HepG2 (cell line): Measurements from ENCODE around the gene HSF4. TPM values are rescaled to one million over a fixed set of nuclear protein-coding genes. Genes with fewer than 3 reads are reported as not detected.

Experiments used
- DNMT1 ChIP-seq: sonication (generic); formaldehyde crosslinking; IDR thresholded peaks from 2 replicates; pipeline ENCODE4 v1.5.1; 2020; ENCODE audit warnings: mild to moderate bottlenecking, missing genetic modification reagents
- GATAD1 ChIP-seq: IDR thresholded peaks from 2 replicates; pipeline ENCODE4 v1.6.1; 2016; ENCODE audit warnings: missing genetic modification reagents, missing compliant biosample characterization
- HNRNPH1 ChIP-seq: fragments of 200-400 bp; formaldehyde crosslinking; optimal IDR thresholded peaks from 2 replicates; pipeline ENCODE3; 2017; ENCODE audit warnings: mild to moderate bottlenecking, low read depth, low read length
- HOXA3 ChIP-seq: sonication (generic); formaldehyde crosslinking; IDR thresholded peaks from 2 replicates; pipeline ENCODE4 v1.5.0; 2020; ENCODE audit warnings: missing genetic modification reagents
- KMT2B ChIP-seq: IDR thresholded peaks from 2 replicates; pipeline ENCODE4 v1.6.1; 2016; ENCODE audit warnings: missing genetic modification reagents, missing compliant biosample characterization
- MAZ ChIP-seq, 2 experiments: sonication (generic) in 1 of 2; formaldehyde crosslinking in 1 of 2; IDR thresholded peaks; 2 replicates each; pipeline versions ENCODE4 v1.5.0 to v1.6.1; 2012 to 2020; ENCODE audit warnings: low read depth in 2 of 2, mild to moderate bottlenecking in 2 of 2, borderline replicate concordance in 1 of 2, improper control_type of control experiment in 1 of 2, low read length in 1 of 2, missing genetic modification reagents in 1 of 2, moderate library complexity in 1 of 2
- MLX ChIP-seq: IDR thresholded peaks from 2 replicates; pipeline ENCODE4 v1.6.1; 2016
- NCOA1 ChIP-seq: sonication (generic); formaldehyde crosslinking; IDR thresholded peaks from 2 replicates; pipeline ENCODE4 v1.9.0; 2021; ENCODE audit warnings: missing genetic modification reagents
- NFE2L1 ChIP-seq: sonication (generic); formaldehyde crosslinking; IDR thresholded peaks from 2 replicates; pipeline ENCODE4 v1.4.0; 2020; ENCODE audit warnings: missing genetic modification reagents, mild to moderate bottlenecking, borderline replicate concordance
- NFIB ChIP-seq: sonication (generic); formaldehyde crosslinking; IDR thresholded peaks from 2 replicates; pipeline ENCODE4 v1.9.0; 2021; ENCODE audit warnings: missing genetic modification reagents, mild to moderate bottlenecking, borderline replicate concordance
- RXRB ChIP-seq: IDR thresholded peaks from 2 replicates; pipeline ENCODE4 v1.6.1; 2016; ENCODE audit warnings: borderline replicate concordance, missing genetic modification reagents, missing compliant biosample characterization
- SOX13 ChIP-seq, 3 experiments: fragments of 450-650 bp in 1 of 3; sonication (generic) in 1 of 3; formaldehyde crosslinking in 1 of 3; IDR thresholded peaks in 2 of 3; conservative IDR thresholded peaks in 1 of 3; 2 replicates each; pipeline versions ENCODE4 v1.5.0 to v1.6.1; 2016 to 2020; ENCODE audit warnings: antibody characterized with exemption in 1 of 3, mild to moderate bottlenecking in 1 of 3, missing compliant biosample characterization in 1 of 3, missing genetic modification reagents in 1 of 3, moderate library complexity in 1 of 3
- TGIF2 ChIP-seq: IDR thresholded peaks from 2 replicates; pipeline ENCODE4 v1.6.1; 2016; ENCODE audit warnings: control low read depth, missing compliant biosample characterization
- ZBTB7A ChIP-seq: sonication (generic); formaldehyde crosslinking; IDR thresholded peaks from 2 replicates; pipeline ENCODE4 v1.8.0; 2022; ENCODE audit warnings: mild to moderate bottlenecking, missing genetic modification reagents
- ZFP90 ChIP-seq: sonication (generic); formaldehyde crosslinking; IDR thresholded peaks from 2 replicates; pipeline ENCODE4 v1.8.0; 2022; ENCODE audit warnings: missing genetic modification reagents, mild to moderate bottlenecking, inconsistent platforms, borderline replicate concordance
- ZMYM2 ChIP-seq: sonication (generic); formaldehyde crosslinking; IDR thresholded peaks from 2 replicates; pipeline ENCODE4 v1.8.0; 2022; ENCODE audit warnings: mild to moderate bottlenecking, missing genetic modification reagents
- ZNF280D ChIP-seq: sonication (generic); formaldehyde crosslinking; IDR thresholded peaks from 2 replicates; pipeline ENCODE4 v1.5.1; 2020; ENCODE audit warnings: mild to moderate bottlenecking, missing genetic modification reagents
- ZNF672 ChIP-seq: sonication (generic); formaldehyde crosslinking; IDR thresholded peaks from 2 replicates; pipeline ENCODE4 v1.8.1; 2022; ENCODE audit warnings: missing genetic modification reagents
- ZNF691 ChIP-seq: sonication (generic); formaldehyde crosslinking; IDR thresholded peaks from 2 replicates; pipeline ENCODE4 v1.4.0; 2020; ENCODE audit warnings: missing genetic modification reagents, low read depth, mild to moderate bottlenecking, borderline replicate concordance
- polyA plus RNA-seq, 8 experiments: library from polyadenylated mRNA; depleted of rRNA in 3 of 8; stranded (reverse) in 7 of 8; unstranded in 1 of 8; fragments of >200 nt; fragmentation: Illumina TruSeq in 4 of 8; extraction: Trizol in 4 of 8; gene quantifications; 2 replicates each; pipeline versions ENCODE4 v1.2.1 to v1.2.3, GENCODE V29; 2011 to 2016; ENCODE audit warnings: low read depth in 4 of 8, missing spikeins in 1 of 8, mixed read lengths in 1 of 8; ENCODE audit not compliant: insufficient read depth in 1 of 8
- total RNA-seq, 5 experiments: library from RNA; depleted of rRNA; stranded (reverse); fragments of >200 nt; fragmentation: Illumina TruSeq; extraction: Trizol; gene quantifications; 2 replicates each; pipeline ENCODE4 v1.2.3, GENCODE V29; 2016; ENCODE audit warnings: low read depth in 1 of 5

HSF4 gene
- total and polyA plus RNA-seq, 2 of the 13 experiments (the other 11 are each of a cell fraction or from before 2014, with no cell fraction given): 3.5 to 16.9 TPM

- TF ChIP-seq HOXA3 (CRISPR knock-in tag): peak; percentile 73
- 0 out of 2 replicates have a peak, but pooled peaks have one; percentile 21 for TF ChIP-seq KMT2B
- TF ChIP-seq RXRB (CRISPR knock-in tag): 0 out of 2 replicates have a peak, but pooled peaks have one; percentile 41
- peak; percentile 97 for TF ChIP-seq ZNF691 (CRISPR knock-in tag)
- no peak for TF ChIP-seq DNMT1 (CRISPR knock-in tag)
- no peak for TF ChIP-seq GATAD1 (CRISPR knock-in tag)
- TF ChIP-seq ZMYM2 (CRISPR knock-in tag): 0 out of 2 replicates have a peak, but pooled peaks have one; percentile 49
- 0 out of 2 replicates have a peak, but pooled peaks have one; percentile 26 for TF ChIP-seq NFE2L1 (CRISPR knock-in tag)
- peak; percentile 26; the same call in 1 of the 2 replicates for TF ChIP-seq ZBTB7A (CRISPR knock-in tag)
- no peak for TF ChIP-seq MAZ (IDR thresholded peaks at IDR 0.05; ENCODE audit: borderline replicate concordance, low read depth, low read length)
- TF ChIP-seq MAZ (CRISPR knock-in tag; IDR thresholded peaks at IDR 0.05; ENCODE audit: low read depth): peak; percentile 72; the same call in 1 of the 2 replicates
- peak; percentile 15; the same call in 1 of the 2 replicates for TF ChIP-seq MLX
- no peak for TF ChIP-seq HNRNPH1
- no peak for TF ChIP-seq SOX13 (IDR thresholded peaks at IDR 0.05)
- peak in 1 of 2 experiments; percentile 5; a peak in 1 of 4 replicates for TF ChIP-seq SOX13 (CRISPR knock-in tag; conservative IDR thresholded peaks at IDR 0.05 in 1 of 2, IDR thresholded peaks at IDR 0.05 in 1 of 2)
- 0 out of 2 replicates have a peak, but pooled peaks have one; percentile 56 for TF ChIP-seq NFIB (CRISPR knock-in tag)
- no peak for TF ChIP-seq ZNF672
- TF ChIP-seq TGIF2 (CRISPR knock-in tag): no peak
- 0 out of 2 replicates have a peak, but pooled peaks have one; percentile 35 for TF ChIP-seq ZFP90 (CRISPR knock-in tag)
- TF ChIP-seq NCOA1: no peak
- no peak for TF ChIP-seq ZNF280D
Observed at GRCh38 chr16:67207249-67208091, 42.9 kb downstream of the HSF4 start (continued).
